GM19328 (cell line): ENCODE data around the gene FRMD6.
"Not testable (repeated sequence)": the region's sequence is repeated elsewhere in the genome, so short reads cannot be mapped to it uniquely, and the experiment has no call there.

ENCODE experiments used
- ATAC-seq: cut with Tn5 transposase; IDR thresholded peaks from one replicate; pipeline ENCODE4 v1.9.1; 2021; ENCODE audit warnings: mild to moderate bottlenecking, moderate library complexity; ENCODE audit not compliant: unreplicated experiment

Gene FRMD6

DNA sequence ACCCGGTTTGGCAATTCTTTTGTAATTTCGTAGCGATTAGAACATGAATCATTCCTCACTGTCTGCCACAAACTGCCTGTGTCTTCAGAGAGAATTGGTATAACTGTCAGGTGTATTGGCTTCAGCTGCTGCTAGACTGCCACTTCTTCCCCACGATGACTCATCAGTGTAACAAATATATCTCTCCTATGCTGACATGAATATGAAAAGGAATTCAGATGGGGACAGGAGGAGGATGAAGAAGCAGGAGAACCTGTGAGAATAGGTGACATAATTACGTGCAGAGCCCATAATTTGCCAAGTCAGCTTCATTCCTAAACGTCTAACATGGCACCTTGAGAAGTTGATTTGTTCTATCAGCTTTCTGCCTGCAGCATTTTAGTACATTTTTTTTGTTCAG, 64.9 kb downstream of the FRMD6 start:
- ATAC-seq, result no peak

DNA sequence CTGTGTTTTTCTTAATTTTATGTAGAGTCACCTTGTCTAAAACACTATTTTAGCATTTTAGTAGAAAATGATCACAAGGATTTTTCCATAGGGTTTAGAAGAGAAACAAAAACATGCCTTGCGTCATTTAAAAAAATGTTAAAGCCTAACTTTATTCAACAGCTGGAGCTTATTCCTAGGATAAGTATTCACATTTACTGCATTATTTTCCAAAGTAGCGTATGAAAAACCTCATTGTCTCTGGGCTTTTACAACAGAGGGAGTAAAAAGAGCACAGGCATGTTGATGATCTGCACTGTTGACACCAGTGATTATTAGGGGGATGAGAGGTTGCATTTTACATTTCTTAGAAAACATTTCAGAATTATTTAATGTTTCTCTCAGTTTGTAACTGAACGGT, 66.1 kb downstream of the FRMD6 start:
- ATAC-seq, result no peak

DNA sequence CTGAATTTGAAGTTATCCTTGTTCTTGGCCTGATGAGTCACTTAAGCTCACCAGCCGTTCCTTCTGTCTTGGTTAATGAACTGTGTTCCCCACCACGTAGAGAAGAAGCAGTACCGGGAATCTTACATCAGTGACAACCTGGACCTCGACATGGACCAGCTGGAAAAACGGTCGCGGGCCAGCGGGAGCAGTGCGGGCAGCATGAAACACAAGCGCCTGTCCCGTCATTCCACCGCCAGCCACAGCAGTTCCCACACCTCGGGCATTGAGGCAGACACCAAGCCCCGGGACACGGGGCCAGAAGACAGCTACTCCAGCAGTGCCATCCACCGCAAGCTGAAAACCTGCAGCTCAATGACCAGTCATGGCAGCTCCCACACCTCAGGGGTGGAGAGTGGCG, 68.2 kb downstream of the FRMD6 start:
- no peak for ATAC-seq

DNA sequence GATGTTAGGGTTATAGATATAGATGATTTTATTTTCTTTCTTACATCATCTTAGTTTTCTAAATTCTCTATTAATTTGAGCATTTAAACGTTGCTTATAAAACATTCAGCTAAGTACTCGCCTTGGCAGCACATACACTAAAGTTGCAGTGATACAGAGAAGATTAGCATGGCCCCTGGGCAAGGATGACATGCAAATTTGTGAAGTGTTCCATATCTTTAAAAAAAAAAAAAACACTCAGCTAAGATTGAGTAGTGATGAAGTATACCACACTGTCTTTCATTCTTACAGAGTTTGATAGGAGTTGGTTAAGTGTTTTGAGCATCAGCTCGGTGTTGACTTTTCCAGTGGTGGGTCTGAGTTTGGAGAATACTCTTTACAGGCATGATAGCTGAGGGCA, 72.3 kb downstream of the FRMD6 start:
- no peak for ATAC-seq

DNA sequence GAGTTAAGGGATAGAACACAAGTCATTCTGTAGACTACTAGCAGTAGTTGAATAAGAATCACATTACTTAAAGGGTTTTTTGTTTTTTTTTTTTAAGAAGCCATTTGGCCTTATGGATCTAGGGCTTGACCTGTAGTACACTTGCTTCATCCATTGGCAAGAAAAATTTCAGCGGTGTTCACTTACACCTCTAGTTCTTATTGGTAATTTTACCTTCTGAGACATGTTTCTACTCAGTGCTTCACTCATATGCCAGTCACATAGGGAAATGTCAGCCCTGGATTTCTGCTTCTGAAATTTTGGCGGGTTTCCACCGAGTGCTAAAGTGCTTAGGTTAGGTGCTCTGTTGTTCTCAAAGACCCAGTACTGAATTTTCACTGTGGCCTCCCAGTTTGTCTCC, 72.9 kb downstream of the FRMD6 start:
- ATAC-seq, result no peak

DNA sequence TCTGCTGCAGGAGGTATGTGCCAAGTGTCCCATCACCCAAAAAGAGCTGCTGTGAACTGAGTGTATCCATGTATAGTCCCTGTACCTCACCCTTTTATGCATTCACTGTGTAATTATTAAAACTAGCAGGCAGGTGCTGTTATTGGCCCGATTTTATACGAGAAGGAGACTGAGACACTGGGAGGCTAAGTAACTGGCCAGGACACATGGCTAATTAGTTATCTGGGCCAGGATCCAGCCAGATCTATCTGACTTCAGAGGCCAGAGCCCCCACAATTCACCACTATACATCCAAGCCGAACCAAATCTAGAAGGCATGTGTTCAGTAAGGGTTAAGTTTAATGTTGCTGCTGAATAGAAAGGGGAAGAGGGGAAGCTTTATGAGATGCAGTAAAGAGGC, 73.4 kb downstream of the FRMD6 start:
- ATAC-seq, result no peak

DNA sequence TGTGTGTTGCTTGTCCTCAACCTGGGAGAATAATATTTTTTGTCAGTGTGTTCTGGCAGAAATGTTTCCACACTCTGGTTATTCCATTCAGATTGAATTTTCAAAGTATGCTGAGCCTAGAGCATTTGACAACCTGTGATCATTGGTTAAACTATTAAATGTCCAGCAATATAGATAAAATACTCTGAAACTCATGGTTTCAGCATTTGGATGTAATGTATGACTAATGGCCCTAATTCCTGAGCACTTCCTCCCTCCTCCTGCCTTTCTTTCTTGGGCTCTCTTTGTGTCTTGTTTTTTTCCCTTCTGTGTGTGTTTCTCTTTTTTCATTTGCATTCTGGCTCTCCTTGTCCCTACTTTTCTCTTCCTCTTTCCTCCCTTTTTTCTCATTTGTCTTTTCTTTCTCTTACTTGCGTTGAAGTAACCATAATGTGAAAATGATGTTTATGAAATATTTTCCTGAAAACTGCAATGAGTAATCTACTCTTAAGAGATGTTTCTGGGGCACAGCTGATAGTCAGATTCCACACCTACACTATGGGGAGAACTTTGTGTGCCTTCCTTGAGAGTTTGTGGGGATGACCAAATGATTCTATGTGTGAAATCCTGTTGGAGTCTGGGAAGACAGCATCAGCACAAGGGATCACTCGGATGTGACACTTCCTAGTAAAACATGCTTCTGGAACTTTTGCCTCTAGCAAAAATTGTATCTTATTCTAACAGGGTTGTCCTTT, 74.6 kb downstream of the FRMD6 start:
- ATAC-seq, result no peak

DNA sequence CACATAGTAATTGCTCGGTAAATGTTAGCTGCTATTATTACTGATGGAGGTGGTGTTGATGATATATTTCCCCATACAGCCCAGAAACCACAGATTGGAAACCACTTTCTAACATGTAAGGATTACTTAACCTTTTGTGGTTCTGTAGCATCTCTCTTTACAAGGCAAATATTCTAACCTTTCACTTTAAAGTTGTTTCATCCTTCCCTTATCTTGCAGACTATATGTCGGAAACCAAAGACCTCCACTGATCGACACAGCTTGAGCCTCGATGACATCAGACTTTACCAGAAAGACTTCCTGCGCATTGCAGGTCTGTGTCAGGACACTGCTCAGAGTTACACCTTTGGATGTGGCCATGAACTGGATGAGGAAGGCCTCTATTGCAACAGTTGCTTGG, 75.8 kb downstream of the FRMD6 start:
- ATAC-seq, result no peak

DNA sequence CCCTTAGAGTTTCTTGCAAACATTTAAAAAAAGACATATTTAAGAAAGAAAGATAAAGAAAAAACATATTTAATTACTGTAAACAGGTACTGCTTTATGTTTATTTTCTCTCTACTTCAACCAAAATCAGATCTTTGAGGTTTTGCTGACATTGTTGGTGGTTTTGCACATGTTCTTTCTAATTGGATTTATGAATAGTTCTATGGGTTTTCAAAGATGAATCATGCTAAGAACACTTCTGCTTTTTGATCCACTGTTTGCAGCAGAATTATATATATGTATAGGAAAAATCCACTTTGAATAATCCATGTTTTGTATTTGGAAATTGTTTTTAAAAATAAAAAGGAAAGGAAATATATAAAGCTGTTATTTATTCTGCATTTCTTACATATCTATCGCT, 78.4 kb downstream of the FRMD6 start:
- no peak for ATAC-seq

DNA sequence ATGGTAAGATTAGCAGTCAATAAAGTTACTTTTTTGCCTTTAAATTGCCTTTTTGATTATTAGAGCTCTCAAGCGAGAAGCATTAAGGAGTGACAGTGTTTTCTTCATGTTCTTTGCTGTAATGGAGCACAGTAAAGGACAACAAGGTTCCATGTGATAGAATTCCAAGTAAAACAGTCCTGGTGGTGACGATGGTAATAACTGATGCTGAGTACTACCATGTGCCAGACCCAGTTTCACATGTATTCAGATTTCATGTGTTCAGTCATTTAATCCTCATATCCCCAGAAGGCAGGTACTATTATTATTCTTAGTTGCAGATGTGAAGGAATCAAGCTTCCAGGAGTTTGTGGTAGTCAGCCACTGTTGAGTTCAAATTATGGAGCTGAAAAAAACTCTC, 79.0 kb downstream of the FRMD6 start:
- no peak for ATAC-seq

DNA sequence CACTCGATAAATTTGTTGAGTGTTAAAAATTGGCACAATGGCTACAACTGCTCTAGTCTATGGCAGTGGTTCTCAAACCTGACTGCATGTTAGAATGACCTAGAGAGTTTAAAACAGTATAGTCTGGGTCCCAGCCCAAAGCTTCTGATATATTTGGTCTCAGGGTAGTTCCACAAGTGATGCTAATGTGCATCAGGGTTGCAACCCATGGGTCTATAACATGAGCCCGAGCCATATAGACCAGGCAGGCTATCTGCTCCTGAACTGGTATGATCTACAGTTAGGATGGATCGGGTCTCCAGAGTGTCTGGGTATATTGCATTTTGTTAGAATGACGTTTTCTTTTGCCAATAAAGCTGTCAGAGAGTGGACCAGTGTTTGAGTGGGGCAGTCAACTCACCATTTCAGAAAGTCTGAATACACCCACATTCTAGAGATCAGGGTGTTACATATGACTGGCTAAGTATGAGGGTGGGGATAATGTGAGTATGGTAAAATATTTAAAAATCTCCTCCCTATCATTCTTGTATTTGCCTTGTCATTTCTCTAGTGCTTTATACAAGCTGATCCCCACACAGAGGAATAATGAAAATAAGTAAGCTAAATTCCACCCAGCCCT, 80.9 kb downstream of the FRMD6 start:
- no peak for ATAC-seq

DNA sequence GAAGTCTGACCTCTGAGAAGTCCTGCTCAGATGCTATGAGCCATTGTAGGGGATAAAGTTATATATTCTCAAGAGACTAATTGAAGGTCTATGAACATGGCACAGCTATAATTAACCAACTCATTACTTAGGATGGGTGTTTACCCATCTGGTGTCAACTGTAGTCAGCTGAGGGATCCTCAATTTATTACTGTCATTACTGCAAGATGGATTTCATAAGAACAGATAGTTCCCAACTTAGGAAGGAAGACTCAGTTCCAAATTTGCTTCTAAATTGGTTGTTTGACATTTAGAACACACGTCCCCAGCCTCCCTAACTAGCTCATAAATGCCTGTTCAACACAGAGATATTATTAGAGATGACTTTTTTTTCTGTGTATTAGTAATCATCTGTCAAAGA, 81.4 kb downstream of the FRMD6 start:
- ATAC-seq, result no peak

DNA sequence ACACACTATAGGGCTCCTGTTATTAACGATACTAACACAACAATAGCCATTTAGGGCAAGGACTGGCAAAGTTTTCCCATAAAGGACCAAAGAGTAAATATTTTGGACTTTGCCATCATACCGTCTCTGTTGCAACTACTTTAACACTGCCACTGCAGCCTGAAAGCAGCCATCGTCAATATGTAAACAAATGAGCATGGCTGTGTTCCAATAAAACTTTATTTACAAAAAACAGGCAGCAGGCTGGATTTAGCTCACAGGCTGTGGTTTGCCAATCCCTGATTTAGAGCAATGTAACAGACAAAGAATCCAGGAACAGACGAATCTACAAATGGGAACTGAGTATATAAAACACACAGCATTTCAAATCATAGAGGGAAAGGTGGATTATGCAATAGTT, 84.1 kb downstream of the FRMD6 start:
- no peak for ATAC-seq

DNA sequence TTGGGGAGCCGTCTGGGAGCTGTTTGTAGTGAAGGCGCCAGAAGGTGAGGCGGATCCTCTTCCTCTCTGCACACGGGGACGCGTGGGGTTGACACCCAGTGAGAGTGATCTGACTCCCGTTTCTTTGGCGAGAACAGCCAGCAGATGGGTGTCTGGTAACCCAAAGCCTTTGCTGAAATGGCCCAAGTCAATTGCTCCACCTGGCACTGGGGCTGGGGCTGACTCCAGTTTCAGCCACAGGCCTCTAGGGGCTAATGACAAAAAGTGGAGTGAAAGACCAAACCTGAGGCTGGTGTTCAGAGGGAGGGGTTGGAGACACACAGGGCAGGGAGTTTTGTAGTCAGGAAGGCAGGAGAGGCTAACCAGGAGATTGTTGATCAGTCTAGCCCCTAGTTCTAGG, 87.0 kb downstream of the FRMD6 start:
- ATAC-seq, result peak; percentile 62

DNA sequence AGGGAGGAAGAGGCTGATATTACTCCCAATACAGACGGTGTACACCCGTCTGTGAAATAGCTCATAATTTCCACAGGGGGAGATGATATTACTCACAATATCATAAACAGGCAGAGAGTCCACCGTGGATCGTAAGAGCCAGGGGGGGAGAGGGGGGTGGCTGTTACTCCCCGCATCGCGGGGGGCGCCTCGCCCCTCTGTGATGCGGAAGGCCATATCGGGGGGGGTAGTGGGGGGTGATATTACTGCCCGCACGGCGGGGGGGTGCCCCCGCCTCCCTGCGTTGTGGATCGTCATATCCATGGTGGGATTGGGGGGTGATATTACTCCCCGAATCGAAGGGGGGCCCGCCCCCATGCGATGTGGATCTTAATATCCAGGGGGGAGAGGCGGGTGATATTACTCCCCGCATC, 91.9 kb downstream of the FRMD6 start:
- ATAC-seq, result no peak

DNA sequence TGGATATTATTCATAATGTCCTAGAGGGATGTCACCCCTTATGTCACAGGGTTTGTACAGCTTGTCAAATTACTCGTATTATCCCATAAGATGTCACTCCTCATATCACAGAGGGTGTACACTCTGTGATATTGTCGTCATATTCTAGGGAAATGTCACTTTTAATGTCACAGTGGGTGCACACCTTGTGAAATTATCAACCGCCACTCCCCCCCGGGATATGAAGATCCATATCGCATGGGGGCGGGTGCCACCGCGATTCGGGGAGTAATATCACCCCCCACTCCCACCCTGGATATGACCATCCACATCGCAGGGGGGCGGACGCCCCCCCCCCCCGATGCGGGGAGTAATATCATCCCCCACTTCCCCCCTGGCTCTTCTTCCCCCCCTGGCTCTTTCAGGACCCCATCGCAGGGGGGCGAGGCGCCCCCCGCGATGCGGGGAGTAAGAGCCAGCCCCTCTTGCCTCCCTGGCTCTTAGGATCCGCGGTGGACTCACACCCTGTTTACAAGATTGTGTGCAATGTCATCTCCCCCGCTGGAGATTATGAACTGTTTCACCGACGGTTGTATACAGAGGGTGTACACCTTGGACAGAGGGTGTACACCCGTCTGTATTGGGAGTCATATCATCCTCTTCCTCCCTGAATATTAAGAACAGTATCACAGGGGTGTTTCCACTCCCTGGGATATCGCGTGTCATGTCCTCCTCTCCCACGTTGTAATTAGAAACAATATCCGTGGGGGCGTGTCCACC, 92.8 kb downstream of the FRMD6 start:
- no peak for ATAC-seq

DNA sequence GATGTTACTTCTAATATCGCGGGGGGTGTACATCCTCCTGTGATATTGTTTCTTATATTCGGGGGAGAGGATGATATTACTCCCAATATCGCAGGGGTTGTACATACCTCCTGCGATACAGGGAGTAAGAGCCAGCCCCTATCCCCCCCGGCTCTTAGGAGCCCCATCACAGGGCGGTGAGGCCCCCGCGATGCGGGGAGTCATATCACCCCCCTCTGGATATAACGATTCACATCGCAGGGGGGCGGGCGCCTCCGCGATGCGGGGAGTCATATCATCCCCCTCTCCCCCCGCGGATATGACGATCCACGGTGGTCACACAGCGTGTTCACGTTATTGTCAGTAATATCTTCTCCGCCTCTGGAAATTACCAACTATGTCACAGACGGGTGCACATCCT, 95.1 kb downstream of the FRMD6 start:
- not testable (repeated sequence) for ATAC-seq

DNA sequence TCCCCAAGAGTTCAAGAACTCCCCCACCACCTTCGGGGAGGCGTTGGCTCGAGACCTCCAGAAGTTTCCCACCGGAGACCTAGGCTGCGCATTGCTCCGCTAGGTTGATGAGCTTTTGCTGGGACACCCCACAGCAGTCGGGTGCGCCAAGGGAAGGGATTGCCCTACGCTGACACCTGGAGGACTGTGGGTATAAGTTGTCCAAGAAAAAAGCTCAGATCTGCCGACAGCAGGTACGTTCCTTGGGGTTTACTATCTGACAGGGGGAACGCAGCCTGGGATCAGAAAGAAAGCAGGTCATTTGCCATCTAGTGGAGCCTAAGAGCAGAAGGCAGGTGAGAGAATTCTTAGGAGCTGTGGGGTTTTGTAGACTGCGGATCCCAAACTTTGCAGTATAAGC, 98.8 kb downstream of the FRMD6 start:
- no peak for ATAC-seq

DNA sequence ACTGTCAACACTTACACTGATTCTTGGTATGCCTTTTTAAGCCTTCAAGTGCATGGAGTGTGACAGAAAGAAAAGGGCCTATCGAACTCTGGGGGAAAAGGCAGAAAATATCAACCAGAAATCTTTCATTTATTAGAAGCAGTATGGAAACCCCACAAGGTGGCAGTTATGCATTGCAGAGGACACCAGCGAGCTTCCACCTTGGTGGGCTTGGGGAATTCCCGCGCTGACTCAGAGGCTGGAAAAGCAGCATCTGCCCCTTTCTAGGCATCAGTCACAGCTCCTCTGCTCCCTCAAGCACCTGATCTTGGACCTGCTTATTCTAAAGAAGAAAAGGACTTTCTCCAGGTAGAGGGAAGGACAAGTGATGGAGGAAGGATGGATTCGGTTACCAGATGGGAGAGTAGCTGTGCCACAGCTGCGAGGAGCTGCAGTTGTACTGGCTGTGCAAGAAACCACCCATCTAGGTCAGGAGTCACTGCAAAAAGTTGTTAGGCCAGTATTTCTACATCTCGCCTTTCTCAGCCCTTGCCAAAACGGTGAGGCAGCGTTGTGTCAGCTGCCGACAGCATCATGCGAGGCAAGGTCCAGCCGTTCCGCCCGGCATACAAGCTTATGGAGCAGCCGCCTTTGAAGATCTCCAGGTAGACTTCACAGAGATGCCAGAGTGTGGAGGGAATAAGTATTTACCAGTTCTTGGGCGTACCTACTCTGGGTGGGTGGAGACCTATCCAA, 100.1 kb downstream of the FRMD6 start:
- ATAC-seq, result not testable (repeated sequence)

DNA sequence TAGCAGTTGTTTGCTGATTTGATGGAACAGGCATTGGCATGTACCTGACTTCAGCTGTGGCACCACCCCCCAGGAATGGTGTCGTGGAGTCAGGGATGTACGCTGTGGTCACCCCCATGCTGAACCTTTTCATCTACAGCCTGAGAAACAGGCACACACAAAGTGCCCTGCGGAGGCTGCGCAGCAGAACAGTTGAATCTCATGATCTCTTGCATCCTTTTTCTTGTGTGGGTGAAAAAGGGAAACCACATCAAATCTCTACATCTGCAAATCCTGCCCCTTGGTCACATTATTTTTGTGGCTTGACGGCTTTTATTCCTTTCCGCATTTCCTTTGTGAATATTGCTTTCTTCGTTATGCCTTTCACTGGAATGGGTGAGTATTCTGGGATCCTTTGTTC, 106.0 kb downstream of the FRMD6 start:
- ATAC-seq, result not testable (repeated sequence)

DNA sequence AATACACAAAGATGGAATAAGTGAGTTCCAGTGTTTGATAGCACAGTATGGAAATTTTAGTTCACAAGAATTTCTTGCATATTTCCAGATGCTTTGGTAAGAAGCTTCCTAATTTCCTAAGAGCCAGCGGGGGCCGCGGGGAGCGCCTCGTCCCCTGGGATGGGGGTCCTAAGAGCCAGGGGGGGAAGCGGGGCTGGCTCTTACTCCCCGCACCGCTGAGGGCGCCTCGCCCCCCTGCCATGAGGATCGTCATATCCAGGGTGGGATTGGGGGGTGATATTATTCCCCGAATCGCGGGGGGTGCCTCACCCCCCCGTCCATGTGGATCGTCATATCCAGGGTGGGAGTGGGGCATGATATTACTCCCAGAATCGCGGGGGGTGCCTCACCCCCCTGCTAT, 108.2 kb downstream of the FRMD6 start:
- ATAC-seq, result no peak
